Measurements from ENCODE around the gene OR6J1. TPM values are rescaled to one million over a fixed set of nuclear protein-coding genes. Genes with fewer than 3 reads are reported as not detected.
"Not testable (repeated sequence)": the region's sequence is repeated elsewhere in the genome, so short reads cannot be mapped to it uniquely, and the experiment has no call there.

Gene OR6J1
- total RNA-seq, 1 donor from 2014 or later = not detected

- Histone ChIP-seq H3K4me1 (no peaks in the 10 kb centered on the region), H3K4me3 (no peak overlapping the region), H3K9me3 (no peaks in the 10 kb centered on the region), H3K27me3 (ENCODE audit: low read depth) (peaks cover 6% of the 10 kb centered on the region), H3K27ac (no peak overlapping the region), H3K36me3 (no peaks in the 10 kb centered on the region)
- DNase-seq = no peak
- intact Hi-C loops (cut with DNase I) = no loop called here
- ATAC-seq = no peak
- TF ChIP-seq CTCF (IDR thresholded peaks at IDR 0.05) = no peak
Observed at GRCh38 chr14:22678221-22678620, 34.1 kb upstream of the OR6J1 start.

- H3K36me3 ChIP-seq; intact Hi-C loops (cut with DNase I); H3K9me3 ChIP-seq; H3K4me1 ChIP-seq; DNase-seq; H3K4me3 ChIP-seq; ATAC-seq; H3K27ac ChIP-seq; H3K27me3 ChIP-seq (ENCODE audit: low read depth): not testable (repeated sequence)
Observed at GRCh38 chr14:22677551-22677950, 33.4 kb upstream of the OR6J1 start.

- no peak for TF ChIP-seq CTCF (IDR thresholded peaks at IDR 0.05)
Observed at GRCh38 chr14:22671622-22672021, 27.5 kb upstream of the OR6J1 start.

GRCh38 chr14:22668863-22669262, 24.7 kb upstream of the OR6J1 start:
- intact Hi-C loops (cut with DNase I) = no loop called here
- no peak for TF ChIP-seq CTCF (IDR thresholded peaks at IDR 0.05)

More at GRCh38 chr14:22671622-22672021, 27.5 kb upstream of the OR6J1 start:
- H3K27ac ChIP-seq = no peak overlapping the region
- H3K9me3 ChIP-seq = no peaks in the 10 kb centered on the region
- H3K36me3 ChIP-seq = no peaks in the 10 kb centered on the region
- DNase-seq (no peak), ATAC-seq (no peak)
- H3K4me3 ChIP-seq = no peak overlapping the region
- intact Hi-C loops (cut with DNase I) = no loop called here
- no peaks in the 10 kb centered on the region for H3K27me3 ChIP-seq (ENCODE audit: low read depth)
- H3K4me1 ChIP-seq = no peaks in the 10 kb centered on the region

GRCh38 chr14:22668417-22668816, 24.3 kb upstream of the OR6J1 start:
- no peak for ATAC-seq
- TF ChIP-seq CTCF (IDR thresholded peaks at IDR 0.05) = no peak
- H3K36me3 ChIP-seq = no peaks in the 10 kb centered on the region
- intact Hi-C loops (cut with DNase I) = no loop called here
- no peaks in the 10 kb centered on the region for H3K9me3 ChIP-seq
- no peaks in the 10 kb centered on the region for H3K27me3 ChIP-seq (ENCODE audit: low read depth)
- H3K4me3 ChIP-seq = no peak overlapping the region
- H3K27ac ChIP-seq = no peak overlapping the region
- DNase-seq = no peak
- H3K4me1 ChIP-seq = no peaks in the 10 kb centered on the region

More at GRCh38 chr14:22668863-22669262, 24.7 kb upstream of the OR6J1 start:
- Histone ChIP-seq H3K27ac (no peak overlapping the region), H3K4me1 (no peaks in the 10 kb centered on the region), H3K9me3 (no peaks in the 10 kb centered on the region), H3K4me3 (no peak overlapping the region), H3K27me3 (ENCODE audit: low read depth) (no peaks in the 10 kb centered on the region), H3K36me3 (no peaks in the 10 kb centered on the region)
- DNase-seq (no peak), ATAC-seq (no peak)

GRCh38 chr14:22667881-22668280, 23.7 kb upstream of the OR6J1 start:
- Histone ChIP-seq H3K9me3 (no peaks in the 10 kb centered on the region), H3K4me1 (no peaks in the 10 kb centered on the region), H3K36me3 (no peaks in the 10 kb centered on the region), H3K27me3 (ENCODE audit: low read depth) (no peaks in the 10 kb centered on the region), H3K27ac (no peak overlapping the region), H3K4me3 (no peak overlapping the region)
- no peak for ATAC-seq
- no peak for DNase-seq
- intact Hi-C loops (cut with DNase I) = no loop called here
- TF ChIP-seq CTCF (IDR thresholded peaks at IDR 0.05) = no peak

Measured in lower lobe of right lung (tissue), 2 donors.